Lung microvascular endothelial cell (primary cell): ENCODE data around the gene ADAMTSL1. TPM values are rescaled to one million over a fixed set of nuclear protein-coding genes. Genes with fewer than 3 reads are reported as not detected.
A peak's percentile ranks its signal among the peaks of the same experiment; 100 is the strongest.

Experiments
- DNase-seq, 2 donors: peaks; one replicate each; pipeline versions ENCODE4 v3.0.0 to v3.0.0-alpha.2; 2010; ENCODE audit warnings: low read depth in 2 of 2
- total RNA-seq: library from RNA; depleted of rRNA; stranded (reverse); fragments of >200 nt; gene quantifications from 2 replicates; pipeline ENCODE4 v1.2.1, GENCODE V29; 2014

The ADAMTSL1 gene
- total RNA-seq, 1 donor from 2014 or later = 0.99 TPM

DNA sequence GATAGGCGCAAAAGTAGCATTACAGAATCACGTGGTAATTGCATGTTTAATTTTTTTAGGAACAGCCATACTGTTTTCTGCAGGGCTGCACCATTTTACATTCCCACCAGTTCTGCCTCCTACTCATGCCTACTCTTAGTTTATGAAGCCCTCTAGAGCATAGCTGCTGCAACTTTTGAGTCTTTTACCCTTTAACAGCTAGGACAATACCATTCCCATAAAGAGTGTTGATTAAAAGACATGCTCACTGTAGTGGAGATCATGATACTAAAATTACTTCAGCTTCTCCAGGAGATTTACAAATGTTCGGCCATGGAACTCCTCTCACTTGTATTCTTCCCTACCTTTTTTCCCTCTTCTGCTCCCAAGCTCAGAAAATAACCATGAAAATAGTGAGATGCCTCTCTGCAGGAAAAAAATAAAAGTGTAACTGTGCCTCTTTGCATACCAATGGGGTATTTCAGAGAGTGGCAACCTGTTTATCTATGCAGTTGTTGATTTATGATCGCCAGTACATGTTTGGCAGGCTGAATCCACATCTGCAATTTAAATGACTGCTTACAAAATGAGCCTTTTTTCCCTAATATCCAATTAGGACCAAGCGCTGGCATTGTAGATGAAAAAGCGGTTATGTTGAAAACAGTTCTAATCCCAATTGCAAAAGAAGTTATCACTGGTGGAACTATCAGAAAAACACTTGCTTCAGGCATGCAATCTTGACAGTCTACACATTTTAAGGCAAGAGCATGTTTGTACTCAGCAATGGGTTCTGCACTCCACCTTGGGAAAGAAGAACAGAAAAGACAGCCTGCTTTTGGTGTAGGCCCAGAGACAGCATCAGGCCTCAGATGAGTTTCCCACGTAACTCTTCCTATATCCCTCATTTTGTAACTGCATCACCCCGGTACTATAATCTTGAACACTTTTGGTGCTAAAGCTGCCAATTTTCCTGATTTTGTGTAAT, 131.1 kb downstream of the ADAMTSL1 start:
- DNase-seq = no peak

GRCh38 chr9:18605766-18606180, 131.8 kb downstream of the ADAMTSL1 start:
- DNase-seq = peak; percentile 51 to 61

GRCh38 chr9:18606281-18606680, 132.3 kb downstream of the ADAMTSL1 start:
- DNase-seq = peak in 1 of 2 donors; percentile 29

GRCh38 chr9:18606846-18607245, 132.9 kb downstream of the ADAMTSL1 start:
- DNase-seq = peak; percentile 5 to 69

DNA sequence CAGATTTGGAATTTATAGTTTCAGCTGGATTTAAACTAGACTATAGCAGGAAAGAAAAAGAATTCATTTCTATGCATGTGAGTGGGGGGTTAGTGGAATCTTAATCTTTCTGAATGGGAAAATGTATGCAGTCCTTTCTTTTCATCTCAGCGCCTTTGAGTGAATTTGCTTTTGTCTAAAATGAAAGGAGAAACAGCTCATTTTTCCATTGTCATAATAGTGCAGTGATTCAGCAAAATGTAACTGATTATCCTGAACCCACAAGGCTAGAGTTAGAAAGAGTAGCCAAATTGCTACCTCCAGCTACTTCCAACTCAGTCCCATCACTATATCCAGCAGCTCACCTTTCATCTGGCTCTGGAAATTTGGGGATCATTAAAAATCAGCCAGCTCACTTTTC, 134.4 kb downstream of the ADAMTSL1 start:
- DNase-seq = peak; percentile 10 to 28

- DNase-seq = no peak
Observed at GRCh38 chr9:18610956-18611355, 137.0 kb downstream of the ADAMTSL1 start.

- DNase-seq = no peak
Observed at GRCh38 chr9:18611971-18612370, 138.0 kb downstream of the ADAMTSL1 start.

DNA sequence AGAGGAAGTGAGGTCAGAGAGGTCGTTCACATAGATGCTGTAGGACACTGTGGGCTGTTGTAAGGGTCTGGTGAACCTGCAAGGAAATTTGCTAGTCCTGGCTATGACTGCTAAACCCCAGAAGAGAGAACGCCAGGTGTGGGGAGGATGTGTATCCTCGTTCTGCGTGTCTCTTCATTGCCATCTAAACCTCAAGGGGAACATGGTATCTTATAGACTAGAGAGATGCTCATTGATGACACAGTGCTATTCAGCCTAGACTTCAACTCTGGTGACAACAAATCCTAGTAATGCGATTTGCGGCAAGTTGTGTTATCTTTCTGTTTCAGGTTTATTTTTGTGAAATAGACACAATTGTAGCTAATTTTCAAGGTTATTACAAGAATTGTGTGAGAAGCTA, 140.2 kb downstream of the ADAMTSL1 start:
- DNase-seq = no peak

GRCh38 chr9:18614651-18615050, 140.7 kb downstream of the ADAMTSL1 start:
- DNase-seq = no peak

DNA sequence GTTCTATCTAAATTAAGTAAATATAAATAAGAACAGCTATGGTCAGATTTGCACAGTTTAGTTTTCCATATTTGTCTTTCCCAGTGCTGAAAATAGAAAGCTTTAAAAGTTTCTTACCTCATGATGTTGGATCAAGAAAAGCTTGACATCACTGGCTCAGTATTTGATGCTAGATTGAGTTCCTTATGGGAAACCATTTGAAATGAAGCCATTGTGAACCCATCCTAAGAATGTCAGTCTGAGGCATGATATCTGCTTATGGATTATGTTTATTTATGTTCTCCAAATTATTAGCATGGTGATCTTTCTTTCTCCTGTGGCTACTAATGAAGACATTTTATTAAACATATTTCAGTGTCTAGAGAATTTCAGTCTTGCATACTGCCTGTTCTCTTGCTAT, 143.0 kb downstream of the ADAMTSL1 start:
- DNase-seq = no peak

DNA sequence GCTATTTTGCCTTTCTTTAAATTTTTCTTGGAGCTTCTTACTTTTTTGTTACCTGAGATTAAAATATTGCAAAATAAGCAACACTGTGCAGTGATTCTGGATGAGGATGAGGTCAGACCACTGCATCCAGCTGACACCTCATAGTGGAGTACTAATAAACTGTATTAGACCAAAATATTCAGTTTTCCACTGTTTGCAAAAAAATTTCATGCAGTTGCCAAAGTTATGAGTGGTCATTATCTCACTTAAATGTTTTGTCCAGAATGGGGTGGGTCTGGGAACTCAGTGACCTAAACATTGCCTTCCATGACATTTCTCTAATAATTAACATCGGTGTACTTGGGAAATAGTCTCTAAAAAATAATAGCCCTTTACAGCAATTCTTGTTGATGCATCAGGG, 143.8 kb downstream of the ADAMTSL1 start:
- no peak for DNase-seq

DNA sequence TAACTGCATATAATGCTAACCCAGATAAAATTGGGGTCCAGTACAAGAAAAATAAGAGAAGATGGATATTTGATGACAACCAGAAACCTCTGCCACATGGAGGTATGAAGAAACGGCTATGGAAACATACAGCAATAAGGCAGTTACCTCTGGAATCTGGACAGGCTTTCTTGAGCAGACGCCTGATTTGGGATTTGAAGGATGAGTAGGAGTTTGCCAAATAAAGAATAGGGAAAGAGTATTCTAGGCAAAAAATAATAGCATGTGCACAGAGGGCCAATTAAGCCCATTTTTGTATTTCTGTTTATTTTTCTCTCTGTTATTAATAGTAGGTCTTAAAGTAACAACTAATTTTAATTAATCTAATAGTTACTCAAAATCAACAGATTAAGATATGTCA, 144.9 kb downstream of the ADAMTSL1 start:
- DNase-seq = no peak

DNA sequence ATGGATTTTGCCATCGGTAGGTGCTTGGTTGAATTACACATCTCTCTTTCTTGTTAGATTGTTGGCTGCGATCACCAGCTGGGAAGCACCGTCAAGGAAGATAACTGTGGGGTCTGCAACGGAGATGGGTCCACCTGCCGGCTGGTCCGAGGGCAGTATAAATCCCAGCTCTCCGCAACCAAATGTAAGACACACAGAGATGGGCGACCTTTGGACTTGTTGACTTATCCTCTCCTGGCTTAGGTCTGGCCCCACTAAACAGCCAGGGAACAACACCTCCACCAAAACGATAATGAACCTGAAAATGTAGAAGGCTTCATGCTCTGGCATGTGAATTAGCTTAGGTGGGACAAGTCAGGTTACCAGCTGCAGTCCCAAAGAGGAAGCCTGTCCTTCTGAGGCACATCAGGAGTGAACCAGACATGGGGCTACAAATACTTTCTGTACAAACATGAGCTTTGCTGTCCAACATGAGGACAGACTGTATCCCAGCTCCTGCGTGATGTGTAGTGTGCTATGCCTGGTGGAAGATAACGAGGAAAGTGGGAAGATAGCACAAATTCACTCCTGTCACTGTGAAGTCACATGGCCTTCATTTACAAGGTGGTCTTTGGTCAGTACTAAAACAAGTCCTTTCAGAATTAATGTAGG, 148.4 kb downstream of the ADAMTSL1 start:
- DNase-seq = no peak

DNA sequence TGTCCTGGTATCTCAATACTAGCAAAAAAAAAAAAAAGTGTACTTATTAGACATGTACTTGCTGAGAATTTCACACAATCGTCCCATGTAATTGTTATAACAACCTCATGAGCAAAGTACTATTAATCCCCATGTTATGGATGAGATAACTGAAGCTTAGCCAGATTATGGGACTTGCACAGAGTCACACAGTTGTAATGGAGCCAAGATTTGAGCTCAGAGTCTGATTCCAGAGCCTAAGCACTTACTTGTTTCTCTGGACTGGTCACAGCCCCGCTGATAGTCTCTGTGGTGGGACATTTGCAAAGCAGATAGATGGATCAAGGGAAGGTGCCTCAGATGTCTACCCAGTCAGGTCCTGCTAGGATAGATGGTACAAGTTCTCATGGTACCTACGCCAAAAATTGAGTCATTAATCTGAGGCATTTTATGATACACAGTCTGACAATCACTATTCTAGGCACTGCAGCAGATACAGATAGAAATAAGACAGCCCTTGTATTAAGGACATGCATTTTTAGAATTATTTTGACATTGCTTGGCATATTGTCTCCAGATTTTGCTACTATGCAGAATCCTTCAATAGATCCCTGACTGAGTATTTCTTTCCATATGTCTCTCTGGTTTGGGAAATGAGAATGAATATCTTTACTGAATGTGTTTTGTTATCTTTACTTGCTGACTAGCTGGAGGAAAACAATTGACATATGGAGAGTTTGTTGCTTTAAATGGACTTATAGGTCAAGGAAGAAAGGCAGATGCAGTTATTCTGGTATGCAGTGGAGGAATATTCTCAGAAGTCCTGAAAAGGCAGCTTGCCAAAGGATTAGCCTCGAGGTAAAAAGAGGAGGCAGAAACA, 149.5 kb downstream of the ADAMTSL1 start:
- no peak for DNase-seq

DNA sequence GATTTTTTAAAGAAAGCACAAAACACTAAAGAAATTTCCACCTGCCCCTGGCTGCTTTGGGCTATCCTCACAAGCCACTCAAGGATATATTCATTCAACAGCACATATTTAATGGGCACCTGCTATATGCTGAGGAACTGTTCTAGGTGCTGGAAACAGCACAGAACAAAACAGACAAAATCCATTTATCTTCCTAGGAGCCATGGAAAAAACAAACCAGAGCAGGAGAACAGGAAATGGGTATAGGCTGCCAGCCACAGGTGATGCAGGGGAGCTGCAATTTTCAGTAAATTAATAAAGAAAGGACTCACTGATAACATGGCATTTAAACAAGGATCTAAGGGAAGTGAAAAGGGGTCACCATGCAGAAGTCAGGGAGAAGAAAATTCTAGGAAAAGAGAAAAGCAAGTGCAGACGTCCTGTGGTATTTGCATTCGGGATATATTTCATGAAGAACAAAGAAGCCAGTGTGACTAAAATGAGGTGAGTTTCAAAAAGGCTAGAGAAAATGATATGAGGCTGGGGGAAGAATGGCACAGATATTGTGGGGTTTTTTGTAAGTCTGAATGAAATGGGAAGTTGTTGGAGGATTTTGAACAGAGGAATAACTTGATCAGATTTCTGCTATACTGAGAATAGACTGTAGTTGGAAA, 152.2 kb downstream of the ADAMTSL1 start:
- no peak for DNase-seq

DNA sequence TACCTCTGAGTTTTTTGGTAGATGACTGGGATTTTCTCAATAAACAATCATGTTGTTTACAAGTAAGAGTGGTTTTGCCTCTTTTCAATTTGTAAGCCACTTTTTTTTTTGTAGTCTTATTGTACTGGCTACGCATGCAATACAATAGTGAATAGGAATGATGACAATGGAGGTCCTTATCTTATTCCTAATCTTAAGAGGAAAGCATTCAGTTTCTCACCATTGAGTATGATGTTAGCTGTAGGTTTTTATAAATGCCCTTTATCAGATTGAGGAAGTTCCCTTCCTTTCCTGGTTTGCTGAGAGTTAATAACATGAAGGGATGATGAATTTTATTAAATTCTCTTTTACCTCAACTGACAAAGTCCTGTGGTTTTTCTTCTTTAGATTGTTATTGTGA, 155.2 kb downstream of the ADAMTSL1 start:
- DNase-seq = peak; percentile 11 to 91

DNA sequence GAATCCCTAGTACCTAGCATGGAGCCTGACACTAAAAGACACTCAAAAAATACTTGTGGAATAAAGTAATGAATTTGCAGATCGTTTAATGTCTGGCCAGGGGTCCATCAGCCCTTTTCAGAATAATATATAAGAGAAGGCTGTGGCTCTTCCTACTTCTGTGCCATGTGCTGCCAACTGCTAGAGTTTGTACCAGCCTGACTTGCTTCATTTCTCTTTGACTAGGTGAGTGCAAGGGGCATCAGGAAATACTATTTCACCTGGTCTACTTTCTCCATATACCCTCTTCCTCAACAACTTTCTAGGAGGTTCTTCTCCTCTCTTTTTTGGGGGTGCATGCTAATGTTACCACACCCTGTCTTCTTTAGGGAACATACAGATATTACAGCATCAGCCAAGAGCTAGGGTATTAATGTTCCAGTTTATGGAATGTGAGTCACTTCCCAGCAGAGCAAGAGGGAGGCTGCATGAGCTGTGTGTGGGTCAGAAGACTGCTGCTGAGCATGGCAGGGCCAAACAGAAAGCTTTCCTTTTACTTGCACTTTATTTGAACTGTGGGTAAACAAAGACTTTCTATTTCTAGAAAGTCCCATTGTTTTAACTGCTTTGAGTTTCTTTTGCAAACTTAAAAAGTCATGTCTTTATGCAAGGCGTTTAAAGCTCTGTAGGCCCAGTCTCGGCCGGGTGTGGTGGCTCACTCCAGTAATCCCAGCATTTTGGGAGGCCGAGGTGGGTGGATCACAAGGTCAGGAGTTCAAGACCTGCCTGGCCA, 158.9 kb downstream of the ADAMTSL1 start:
- DNase-seq = peak; percentile 56 to 97

- DNase-seq = no peak
Observed at GRCh38 chr9:18636781-18637180, 162.8 kb downstream of the ADAMTSL1 start.

DNA sequence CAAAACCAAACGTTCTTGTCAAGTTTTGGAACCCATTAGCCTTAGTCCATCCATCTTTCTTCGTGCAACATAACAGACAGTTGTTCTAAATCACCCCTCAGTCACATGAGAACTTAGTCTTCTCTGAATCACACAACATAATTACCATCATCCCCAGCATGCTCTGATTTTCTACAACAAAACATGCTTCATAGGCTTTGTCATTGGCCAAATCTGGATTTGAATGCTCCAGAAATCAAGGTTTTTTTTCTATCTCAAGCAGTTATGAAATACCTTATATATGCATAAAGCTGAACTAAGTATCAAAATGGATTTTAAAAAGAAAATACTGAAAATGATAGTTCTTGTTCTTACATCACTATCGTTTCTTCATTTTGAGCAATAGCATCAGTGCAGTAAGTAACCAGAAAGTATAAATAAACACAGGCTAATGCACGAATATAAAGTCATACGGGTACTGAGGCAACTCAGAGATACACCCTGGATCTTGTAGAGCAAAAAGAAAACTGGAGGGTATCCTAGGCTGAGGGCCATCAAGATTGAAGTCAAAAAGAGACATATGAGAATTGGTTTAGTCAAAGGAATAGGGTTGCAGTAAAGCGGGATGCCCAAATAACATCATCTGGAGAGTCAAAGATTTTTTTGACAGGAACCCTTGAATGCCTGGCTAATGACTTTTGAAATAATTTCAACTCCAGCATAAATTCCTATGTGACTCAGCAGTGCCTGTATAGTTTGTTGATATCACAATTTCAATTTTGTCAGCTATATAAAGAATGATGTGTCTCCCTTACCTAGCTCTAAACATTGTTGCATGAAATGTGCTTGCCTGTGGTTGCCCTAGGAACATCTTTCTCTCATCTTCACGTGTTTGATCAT, 164.7 kb downstream of the ADAMTSL1 start:
- DNase-seq = peak in 1 of 2 donors; percentile 19
